Cardiac fibroblast (primary cell): Measurements from ENCODE around the gene CDC23.
"Not testable (repeated sequence)": the region's sequence is repeated elsewhere in the genome, so short reads cannot be mapped to it uniquely, and the experiment has no call there.

ENCODE experiments used
- DNase-seq, 2 donors: peaks; one replicate each; pipeline versions ENCODE4 v3.0.0 to v3.0.0-alpha.2; 2010; ENCODE audit warnings: low read depth in 2 of 2
- H3K4me3 ChIP-seq, 2 donors: replicated peaks in 1 of 2; 1 replicate in 1 of 2; 2 replicates in 1 of 2; pipeline ENCODE4 v1.5.1; 2011; ENCODE audit warnings: low read depth in 2 of 2, low read length in 2 of 2, mild to moderate bottlenecking in 2 of 2, moderate library complexity in 1 of 2
- CTCF ChIP-seq: IDR thresholded peaks from one replicate; pipeline ENCODE4 v1.5.1; 2011; ENCODE audit warnings: low read depth, mild to moderate bottlenecking, low read length, inconsistent platforms

Gene CDC23

GRCh38 chr5:138148811-138149210 is 64.3 kb downstream of the CDC23 start:
- no peak overlapping the region for H3K4me3 ChIP-seq
- TF ChIP-seq CTCF, result no peak
- DNase-seq, result peak; percentile 88 to 91

- H3K4me3 ChIP-seq, DNase-seq: not testable (repeated sequence)
These were observed 69.5 kb downstream of the CDC23 start for GRCh38 chr5:138143578-138143977.

GRCh38 chr5:138141734-138142133 is 71.4 kb downstream of the CDC23 start:
- no peak overlapping the region for H3K4me3 ChIP-seq
- TF ChIP-seq CTCF, result no peak
- DNase-seq, result no peak

- TF ChIP-seq CTCF, result no peak
- no peak for DNase-seq
- no peak overlapping the region for H3K4me3 ChIP-seq
These were observed 72.9 kb downstream of the CDC23 start for GRCh38 chr5:138140268-138140667.

- H3K4me3 ChIP-seq, result no peak overlapping the region
- DNase-seq, result no peak
- no peak for TF ChIP-seq CTCF
These were observed 73.4 kb downstream of the CDC23 start for GRCh38 chr5:138139781-138140090.

GRCh38 chr5:138138949-138139780 is 74.0 kb downstream of the CDC23 start, which contains the start of gene NME5:
Gene NME5 (minus strand): TSS chr5:138139428. CDS start chr5:138138780, 648 bp downstream.
- peak; percentile 42 to 72 for DNase-seq
- no peak for TF ChIP-seq CTCF
- H3K4me3 ChIP-seq, result peak within 1 kb of the TSS; percentile 46 to 55
